HTR-8/SVneo (cell line): ENCODE data around the gene PSMC4.
A peak's percentile ranks its signal among the peaks of the same experiment; 100 is the strongest.

Source experiments
- DNase-seq: peaks from one replicate; pipeline ENCODE4 v3.0.0; 2011; ENCODE audit warnings: low spot score, mixed read lengths; ENCODE audit not compliant: insufficient read length
- FAIRE-seq: peaks from 2 replicates; lab custom pipeline; 2011; peaks lifted over from hg19 to GRCh38; lab: Jason Lieb, UNC

PSMC4 gene

DNA sequence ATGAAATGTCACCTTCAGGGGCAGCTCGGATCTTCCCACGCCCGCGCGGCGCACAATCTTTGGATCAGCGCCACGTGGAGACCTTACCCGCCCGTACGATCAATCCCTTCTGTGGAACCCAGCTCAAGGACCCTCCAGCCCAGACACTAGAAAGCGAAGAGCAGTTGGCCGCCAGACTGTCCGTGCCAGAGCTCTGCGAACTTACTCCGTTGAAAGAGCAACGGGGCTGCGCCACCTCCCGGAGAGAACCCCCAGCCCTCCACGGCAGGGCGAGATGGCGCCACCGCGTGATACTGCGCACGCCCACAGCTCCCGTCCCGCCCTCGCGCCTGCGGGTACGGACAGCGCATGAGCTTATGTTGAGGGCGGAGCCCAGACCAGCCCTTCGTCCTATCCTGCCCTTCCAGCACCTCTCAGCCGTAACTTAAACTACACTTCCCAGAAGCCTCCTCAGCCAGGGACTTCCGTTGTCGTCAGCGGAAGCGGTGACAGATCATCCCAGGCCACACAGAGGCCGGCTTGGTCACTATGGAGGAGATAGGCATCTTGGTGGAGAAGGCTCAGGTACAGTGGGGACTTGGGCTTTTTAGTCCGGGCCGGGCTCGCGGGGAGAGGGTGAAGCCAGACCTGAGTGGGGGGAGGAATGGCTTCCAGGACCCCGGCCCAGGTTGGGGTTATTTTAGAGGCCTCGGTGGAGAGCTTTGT is at the start of gene PSMC4:
TSS of gene PSMC4 (plus strand) at position 491 of the 705 bp plus-strand sequence. CDS start at position 529, 38 bp downstream.
- FAIRE-seq (peak; percentile 99), DNase-seq (peak; percentile 97)

DNA sequence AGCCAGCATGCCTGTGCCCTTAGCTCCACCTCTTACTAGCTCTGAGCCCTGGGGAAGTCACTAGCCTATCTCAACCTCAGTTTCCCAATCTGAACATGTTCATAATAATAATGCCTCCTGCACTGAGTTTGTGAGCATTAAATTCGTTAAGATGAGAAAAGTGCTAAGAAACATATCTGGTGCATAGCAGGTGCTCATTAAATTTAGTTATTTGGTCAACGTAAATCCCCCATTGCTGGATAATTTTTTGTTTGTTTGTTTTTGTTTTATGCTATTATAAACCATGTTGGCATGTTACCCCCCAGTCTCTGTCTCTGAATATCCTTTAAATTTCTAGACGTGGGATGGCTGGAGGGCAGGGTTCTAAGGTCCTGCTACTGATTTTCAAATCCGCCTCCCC is 47.1 kb upstream of the PSMC4 start:
- DNase-seq (no peak), FAIRE-seq (no peak)

DNA sequence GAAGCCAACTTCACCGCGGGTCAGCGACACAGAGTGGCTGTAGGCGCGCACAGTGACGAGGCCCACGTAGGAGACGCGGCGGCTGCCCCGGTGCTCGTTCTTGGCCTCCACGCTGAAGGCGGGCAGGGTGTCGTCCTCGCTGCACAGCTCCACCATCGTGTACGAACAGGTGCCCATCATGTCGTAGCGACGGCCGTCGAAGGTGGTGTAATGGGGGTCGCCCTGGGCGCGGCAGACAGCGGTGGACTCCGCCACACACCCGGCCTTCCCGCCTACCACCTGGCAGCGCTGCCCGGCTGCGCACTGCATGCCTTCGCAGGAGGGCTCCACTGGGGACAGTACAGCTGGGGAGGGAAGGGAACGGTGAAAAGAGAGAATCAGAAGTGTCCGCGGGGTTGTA is 46.6 kb upstream of the PSMC4 start:
- no peak for FAIRE-seq
- no peak for DNase-seq

GRCh38 chr19:39924952-39925351 is 46.0 kb upstream of the PSMC4 start:
- no peak for DNase-seq
- FAIRE-seq, result no peak

DNA sequence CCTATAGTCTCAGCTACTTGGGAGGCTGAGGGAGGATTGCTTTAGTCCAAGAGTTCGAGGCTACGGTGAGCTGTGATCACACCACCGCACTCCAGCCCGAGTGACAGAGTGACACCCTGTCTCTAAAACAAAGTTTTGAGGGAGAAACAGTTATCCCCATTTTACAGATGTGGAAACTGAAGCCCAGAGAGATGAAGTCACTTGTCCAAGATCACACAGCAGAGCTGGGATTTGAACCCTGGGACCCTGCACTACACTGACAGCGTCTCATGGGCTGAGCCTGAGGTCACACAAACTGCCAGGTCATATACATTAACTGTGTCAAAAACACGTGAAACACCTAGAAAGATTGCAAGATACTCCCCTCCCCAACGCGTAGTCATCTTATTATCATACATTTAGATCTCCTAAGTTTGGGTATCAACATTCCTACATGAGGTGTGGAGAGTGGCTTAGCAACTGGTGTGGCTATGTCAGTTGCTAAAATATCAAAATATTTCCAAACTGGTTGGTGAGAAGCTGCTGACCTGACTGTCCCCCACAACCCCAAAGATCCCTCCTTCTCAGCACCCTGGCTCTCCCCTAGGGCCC is 44.7 kb upstream of the PSMC4 start:
- FAIRE-seq (no peak), DNase-seq (no peak)

- DNase-seq (no peak), FAIRE-seq (no peak)
Observed at GRCh38 chr19:39927076-39927475, 43.9 kb upstream of the PSMC4 start.

- FAIRE-seq (no peak), DNase-seq (no peak)
Observed at GRCh38 chr19:39927524-39928356, 43.2 kb upstream of the PSMC4 start.

DNA sequence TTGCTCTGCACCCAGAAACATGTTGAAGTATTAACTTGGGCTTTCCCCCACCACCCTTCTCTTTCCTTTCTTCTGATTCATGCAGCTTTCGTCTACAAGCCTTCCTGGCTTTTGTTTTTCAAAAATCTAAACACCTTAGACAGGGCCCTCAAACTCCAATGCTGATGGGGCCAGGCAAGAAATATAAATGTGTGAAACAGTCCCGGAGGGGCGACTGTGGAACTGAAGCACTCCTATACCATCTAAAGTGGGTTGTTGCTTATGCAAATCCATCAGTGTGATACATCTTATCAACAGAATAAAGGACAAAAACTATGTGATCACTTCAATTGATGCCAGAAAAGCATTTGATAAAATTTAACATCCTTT is 42.6 kb upstream of the PSMC4 start:
- FAIRE-seq, result no peak
- DNase-seq, result no peak

GRCh38 chr19:39929750-39930149 is 41.2 kb upstream of the PSMC4 start:
- FAIRE-seq (no peak), DNase-seq (no peak)

DNA sequence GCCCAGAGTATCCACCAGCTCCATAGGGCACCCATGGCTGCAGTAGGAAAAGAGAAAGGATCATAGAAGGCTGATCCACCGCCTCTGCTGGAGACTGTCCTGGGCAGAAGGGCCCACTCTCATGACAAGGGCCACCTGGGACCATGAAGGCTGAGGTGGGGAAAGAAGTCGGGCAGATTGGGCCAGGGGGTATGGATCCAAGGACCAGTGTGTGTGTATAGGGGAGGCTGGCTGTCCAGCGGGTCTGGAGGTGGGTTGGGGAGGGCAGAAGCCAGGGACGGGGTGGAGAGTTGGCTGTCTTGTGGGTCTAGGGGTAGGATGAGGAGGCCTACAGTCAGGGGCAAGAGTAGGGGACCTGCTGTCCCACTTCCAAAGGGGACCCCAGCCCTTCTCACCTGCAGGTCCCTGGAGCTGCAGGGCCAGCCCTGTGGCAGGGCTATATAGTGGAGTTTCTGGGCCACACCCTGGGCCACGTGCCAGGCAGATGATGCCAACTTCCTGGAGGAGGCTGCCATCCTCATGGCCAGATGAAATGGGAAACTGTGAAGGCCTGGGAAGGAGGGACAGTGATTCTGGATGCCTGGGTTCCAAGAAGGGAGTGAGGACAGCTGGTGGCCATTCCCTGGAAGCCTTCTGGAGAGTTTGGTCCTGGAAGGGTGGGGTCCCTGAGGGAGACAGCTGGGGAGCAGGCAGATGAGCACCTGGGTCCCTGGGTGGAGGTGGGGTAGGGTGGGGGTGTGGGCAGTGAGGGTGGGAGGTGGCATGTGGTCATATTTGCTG is 36.2 kb upstream of the PSMC4 start, which contains the start of gene FCGBP:
TSS of gene FCGBP (minus strand) at position 51 of the 780 bp plus-strand sequence.
- FAIRE-seq (no peak), DNase-seq (no peak)

DNA sequence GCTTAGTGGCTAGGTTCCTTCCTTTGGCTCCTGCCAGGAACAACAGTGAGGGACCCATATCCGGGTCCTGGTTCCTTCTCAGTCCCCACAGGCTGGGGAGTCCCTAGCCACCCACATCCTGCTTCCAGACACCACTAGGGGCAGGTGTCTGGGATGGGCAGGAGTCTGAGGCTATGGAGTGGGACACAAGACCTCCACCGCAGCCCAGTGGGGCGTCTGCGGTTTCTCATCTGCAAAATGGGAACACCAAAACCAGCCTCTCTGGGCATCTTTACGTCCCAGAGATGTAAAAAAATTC is 35.7 kb upstream of the PSMC4 start:
- DNase-seq, result no peak
- FAIRE-seq, result no peak

- no peak for DNase-seq
- FAIRE-seq, result no peak
Observed at GRCh38 chr19:39936020-39936419, 34.9 kb upstream of the PSMC4 start.

DNA sequence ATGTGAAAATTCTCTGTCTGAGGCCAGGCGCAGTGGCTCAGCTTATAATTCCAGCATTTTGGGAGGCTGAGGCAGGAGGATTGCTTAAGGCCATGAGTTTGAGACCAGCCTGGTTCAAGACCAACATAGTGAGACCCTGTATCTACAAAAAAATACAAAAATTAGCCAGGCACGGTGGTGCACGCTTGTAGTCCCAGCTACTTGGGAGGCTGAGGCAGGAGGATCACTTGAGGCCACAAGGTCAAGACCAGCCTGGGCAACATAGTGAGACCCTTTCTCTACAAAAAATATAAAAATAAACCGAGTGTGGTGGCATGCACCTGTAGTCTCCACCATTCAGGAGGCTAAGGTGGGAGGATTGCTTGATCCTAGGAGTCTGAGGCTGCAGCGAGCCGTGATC is 34.3 kb upstream of the PSMC4 start:
- FAIRE-seq (no peak), DNase-seq (no peak)

DNA sequence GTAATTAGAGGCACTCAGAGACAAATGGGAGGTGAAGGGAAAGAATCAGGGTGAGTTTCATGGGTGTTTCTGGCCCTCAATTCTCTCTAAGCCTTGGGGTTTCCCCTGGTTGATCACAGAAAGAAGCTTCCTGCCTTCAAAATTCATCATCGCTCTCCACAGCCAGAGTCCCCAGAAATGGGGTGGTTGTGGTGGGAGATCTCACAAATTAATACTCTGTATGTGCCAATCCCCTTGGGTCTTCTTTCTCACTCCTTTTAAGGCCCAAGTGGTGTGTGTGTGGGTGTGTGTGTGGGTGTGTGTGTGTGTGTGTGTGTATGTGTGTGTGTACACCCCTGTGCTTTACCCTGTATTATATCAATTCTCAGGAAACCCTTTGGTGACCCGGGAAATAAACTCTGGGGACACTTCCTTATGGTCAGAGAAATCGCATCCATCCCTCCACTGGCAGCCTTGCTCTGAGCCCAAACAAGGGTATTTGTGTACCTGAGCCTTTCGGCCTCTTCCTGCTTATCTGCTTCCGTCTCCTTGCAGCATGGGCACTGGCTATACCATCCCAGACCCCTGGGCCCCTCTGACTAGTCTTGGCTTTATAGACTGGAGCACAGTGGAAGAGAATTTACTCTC is 33.8 kb upstream of the PSMC4 start:
- DNase-seq, result no peak
- no peak for FAIRE-seq

- DNase-seq (no peak), FAIRE-seq (no peak)
Observed at GRCh38 chr19:39937787-39938186, 33.2 kb upstream of the PSMC4 start.

DNA sequence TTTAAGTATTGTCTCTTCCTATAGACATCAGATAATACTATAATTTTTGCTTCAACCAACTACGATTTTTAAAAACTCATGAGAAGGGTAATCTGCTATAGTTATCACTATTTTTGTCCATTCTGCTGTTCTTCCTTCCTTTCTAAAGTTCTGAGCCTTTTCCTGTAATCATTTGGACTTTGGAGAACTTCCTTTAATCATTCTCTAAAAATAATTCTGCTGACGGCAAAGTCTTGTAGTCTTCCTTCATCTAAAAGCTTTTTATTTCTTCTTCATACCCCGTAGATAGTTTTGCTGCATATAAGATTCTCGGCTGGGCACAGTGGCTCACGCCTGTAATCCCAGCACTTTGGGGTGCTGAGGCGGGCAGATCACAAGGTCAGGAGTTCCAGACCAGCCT is 31.4 kb upstream of the PSMC4 start:
- no peak for FAIRE-seq
- no peak for DNase-seq

GRCh38 chr19:39940221-39940833 is 30.6 kb upstream of the PSMC4 start:
- no peak for DNase-seq
- no peak for FAIRE-seq

GRCh38 chr19:39941151-39941550 is 29.8 kb upstream of the PSMC4 start:
- no peak for FAIRE-seq
- DNase-seq, result no peak

- DNase-seq, result no peak
- no peak for FAIRE-seq
Observed at GRCh38 chr19:39941615-39942365, 29.2 kb upstream of the PSMC4 start.
